ENCODE results near the gene TSHZ1. TPM values are rescaled to one million over a fixed set of nuclear protein-coding genes. Genes with fewer than 3 reads are reported as not detected.

Gene TSHZ1
- polyA plus RNA-seq, 1 donor from 2014 or later: 1.1 TPM

- Histone ChIP-seq H3K27me3 (ENCODE audit: insufficient read depth, low read depth, low read length) (peaks cover 64% of the 10 kb centered on the region), H4K20me1 (ENCODE audit: insufficient read depth) (peaks cover under 1% of the 10 kb centered on the region), H3K36me3 (ENCODE audit: insufficient read depth, low read length) (no peaks in the 10 kb centered on the region), H3F3A (ENCODE audit: insufficient read depth, low read length, poor library complexity, severe bottlenecking) (peaks cover 4% of the 10 kb centered on the region), H2AFZ (ENCODE audit: low read depth, low read length) (no peak overlapping the region), H3K27ac (ENCODE audit: low read length) (no peak overlapping the region), H3K9me3 (ENCODE audit: low read length) (no peaks in the 10 kb centered on the region), H3K9me2 (ENCODE audit: insufficient read depth, low read length) (no peaks in the 10 kb centered on the region), H3K4me2 (ENCODE audit: low read length) (no peak overlapping the region), H3K79me2 (replicated peaks; ENCODE audit: insufficient read depth, low read length) (peaks cover under 1% of the 10 kb centered on the region), H3K4me3 (ENCODE audit: low read length) (peak overlapping the region; percentile 63), H3K9ac (ENCODE audit: low read length) (no peak overlapping the region)
- TF ChIP-seq CTCF (IDR thresholded peaks at IDR 0.05; ENCODE audit: poor library complexity, severe bottlenecking): no peak
- TF ChIP-seq REST (IDR thresholded peaks at IDR 0.05; ENCODE audit: borderline replicate concordance): no peak
- TF ChIP-seq RAD21 (conservative IDR thresholded peaks at IDR 0.05): no peak
- TF ChIP-seq SMC3 (conservative IDR thresholded peaks at IDR 0.05; ENCODE audit: poor library complexity): no peak
- TF ChIP-seq EP300 (conservative IDR thresholded peaks at IDR 0.05; ENCODE audit: poor library complexity, severe bottlenecking): no peak
- no peak for TF ChIP-seq EZH2 (IDR thresholded peaks at IDR 0.05; ENCODE audit: borderline replicate concordance, insufficient read depth, low read length, poor library complexity, severe bottlenecking)
- no peak for TF ChIP-seq MXI1 (conservative IDR thresholded peaks at IDR 0.05; ENCODE audit: poor library complexity, severe bottlenecking)
- TF ChIP-seq TAF1 (IDR thresholded peaks at IDR 0.05; ENCODE audit: low read depth): no peak
- TF ChIP-seq POLR2AphosphoS5 (IDR thresholded peaks at IDR 0.05): no peak
These were observed 2.1 kb downstream of the TSHZ1 start for GRCh38 chr18:75212751-75213090.

GRCh38 chr18:75213611-75214331 is 3.2 kb downstream of the TSHZ1 start:
- H3K4me2 ChIP-seq (ENCODE audit: low read length): no peak overlapping the region
- H3K4me3 ChIP-seq (ENCODE audit: low read length): no peak overlapping the region
- H3K36me3 ChIP-seq (ENCODE audit: insufficient read depth, low read length): no peaks in the 10 kb centered on the region
- H3F3A ChIP-seq (ENCODE audit: insufficient read depth, low read length, poor library complexity, severe bottlenecking): peaks cover 4% of the 10 kb centered on the region
- no peak overlapping the region for H2AFZ ChIP-seq (ENCODE audit: low read depth, low read length)
- no peaks in the 10 kb centered on the region for H3K9me2 ChIP-seq (ENCODE audit: insufficient read depth, low read length)
- H3K79me2 ChIP-seq (replicated peaks; ENCODE audit: insufficient read depth, low read length): no peaks in the 10 kb centered on the region
- no peak overlapping the region for H3K27ac ChIP-seq (ENCODE audit: low read length)
- H3K9me3 ChIP-seq (ENCODE audit: low read length): no peaks in the 10 kb centered on the region
- H3K9ac ChIP-seq (ENCODE audit: low read length): no peak overlapping the region
- H4K20me1 ChIP-seq (ENCODE audit: insufficient read depth): no peaks in the 10 kb centered on the region
- TF ChIP-seq SMC3 (conservative IDR thresholded peaks at IDR 0.05; ENCODE audit: poor library complexity): no peak
- TF ChIP-seq MXI1 (conservative IDR thresholded peaks at IDR 0.05; ENCODE audit: poor library complexity, severe bottlenecking): no peak
- no peak for TF ChIP-seq REST (IDR thresholded peaks at IDR 0.05; ENCODE audit: borderline replicate concordance)
- TF ChIP-seq RAD21 (conservative IDR thresholded peaks at IDR 0.05): no peak
- TF ChIP-seq EZH2 (IDR thresholded peaks at IDR 0.05; ENCODE audit: borderline replicate concordance, insufficient read depth, low read length, poor library complexity, severe bottlenecking): no peak
- TF ChIP-seq EP300 (conservative IDR thresholded peaks at IDR 0.05; ENCODE audit: poor library complexity, severe bottlenecking): no peak
- TF ChIP-seq POLR2AphosphoS5 (IDR thresholded peaks at IDR 0.05): no peak
- TF ChIP-seq TAF1 (IDR thresholded peaks at IDR 0.05; ENCODE audit: low read depth): no peak
- TF ChIP-seq CTCF (IDR thresholded peaks at IDR 0.05; ENCODE audit: poor library complexity, severe bottlenecking): no peak
- H3K27me3 ChIP-seq (ENCODE audit: insufficient read depth, low read depth, low read length): peaks cover 56% of the 10 kb centered on the region

All from neural cell (in vitro differentiated cells).